NT2/D1 (cell line): ENCODE results near the gene KCNQ5.

ENCODE experiments used
- SUZ12 ChIP-seq: IDR thresholded peaks from 2 replicates; pipeline ENCODE4 v1.6.1; 2011; ENCODE audit not compliant: insufficient read length, insufficient read depth; ENCODE audit errors: extremely low read depth
- YY1 ChIP-seq: IDR thresholded peaks from 2 replicates; pipeline ENCODE4 v1.6.1; 2011; ENCODE audit not compliant: insufficient read length, insufficient read depth
- ZNF274 ChIP-seq: IDR thresholded peaks from 2 replicates; pipeline ENCODE4 v1.6.1; 2011; ENCODE audit warnings: mild to moderate bottlenecking, low read depth, low read length

DNA sequence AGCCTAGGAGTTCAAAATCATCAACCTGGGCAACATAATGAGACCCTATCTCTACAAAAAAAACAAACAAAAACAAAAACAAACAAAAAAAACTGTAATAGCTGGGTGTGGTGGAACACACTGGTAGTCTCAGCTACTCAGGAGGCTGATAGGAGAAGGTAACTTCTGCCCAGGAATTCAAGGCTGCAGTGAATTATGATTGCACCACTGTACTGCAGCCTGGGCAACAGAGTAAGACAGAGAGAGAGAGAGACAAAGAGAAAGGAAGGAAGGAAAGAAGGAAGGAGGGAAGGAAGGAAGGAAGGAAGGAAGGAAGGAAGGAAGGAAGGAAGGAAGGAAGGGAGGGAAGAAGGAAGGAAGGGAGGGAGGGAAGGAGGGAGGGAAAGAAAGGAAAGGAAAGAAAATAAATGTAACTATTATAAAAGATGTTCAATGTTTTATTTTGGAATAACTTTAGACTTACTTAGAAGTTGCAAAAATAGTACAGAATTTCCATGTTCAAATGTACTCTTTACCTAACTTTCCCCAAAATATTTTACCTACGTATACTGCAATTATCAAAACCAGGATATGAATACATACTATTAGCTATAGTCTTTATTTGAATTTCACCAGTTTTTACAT, 428.2 kb downstream of the KCNQ5 start:
- TF ChIP-seq SUZ12 = no peak
- TF ChIP-seq YY1 = no peak
- no peak for TF ChIP-seq ZNF274
